SH-SY5Y (cell line): ENCODE measurements around the gene UBXN10.

ENCODE experiments used
- GATA2 ChIP-seq: IDR thresholded peaks from 2 replicates; pipeline ENCODE4 v1.6.1; 2011; ENCODE audit warnings: mild to moderate bottlenecking, low read depth, low read length
- GATA3 ChIP-seq: IDR thresholded peaks from 2 replicates; pipeline ENCODE4 v1.6.1; 2011; ENCODE audit warnings: low read depth, mild to moderate bottlenecking, low read length, moderate library complexity

DNA sequence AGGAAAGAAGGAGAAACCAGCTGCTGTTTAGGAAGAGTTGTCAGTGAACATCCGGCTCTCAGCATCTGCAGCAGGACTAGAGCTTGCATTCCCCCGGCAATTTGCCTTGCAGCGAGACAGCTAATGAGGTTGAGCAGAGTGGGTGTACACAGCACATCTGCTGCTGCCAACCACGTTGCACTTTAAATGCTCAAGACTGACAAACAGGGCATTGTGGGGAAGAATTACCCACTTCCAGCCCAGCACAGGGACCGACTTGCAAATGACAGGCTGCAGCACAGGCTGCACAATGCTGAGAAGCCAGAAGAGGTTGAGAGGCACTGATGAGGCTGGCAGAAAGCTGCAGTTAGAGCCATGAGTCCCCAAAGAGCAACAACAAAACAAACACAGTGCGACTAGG, 48.0 kb downstream of the UBXN10 start:
- TF ChIP-seq GATA2 (no peak), GATA3 (no peak)
